Uterus (tissue), 2 donors: ENCODE measurements around the gene RAB21.

ENCODE experiments used
- CTCF ChIP-seq, 4 experiments: fragments of 200-600 bp in 2 of 4; fragments of 450-650 bp in 2 of 4; sonication (generic) in 2 of 4; IDR thresholded peaks; one replicate each; pipeline ENCODE4 v1.5.1; 2016 to 2019; ENCODE audit warnings: antibody characterized with exemption in 4 of 4, mild to moderate bottlenecking in 2 of 4, moderate library complexity in 1 of 4
- POLR2A ChIP-seq, 2 donors: fragments of 450-650 bp; IDR thresholded peaks; one replicate each; pipeline ENCODE4 v1.6.1; 2016; ENCODE audit warnings: antibody characterized with exemption in 2 of 2, mild to moderate bottlenecking in 1 of 2, moderate library complexity in 1 of 2

GRCh38 chr12:71838676-71839075, 84.0 kb downstream of the RAB21 start:
- TF ChIP-seq CTCF (IDR thresholded peaks at IDR 0.05) = no peak
- TF ChIP-seq POLR2A (IDR thresholded peaks at IDR 0.05) = no peak
